K562 (cell line): ENCODE data around the gene ATP2A1. TPM values are rescaled to one million over a fixed set of nuclear protein-coding genes. Genes with fewer than 3 reads are reported as not detected.

Experiments
- ATAC-seq: fragments of 200-7000 bp; cut with Tn5 transposase; 3 replicates; pipeline ENCODE4 v1.9.1; 2020; ENCODE audit warnings: moderate library complexity
- BruUV-seq: library from RNA; stranded (reverse); fragments of 400-500 nt; replicated peaks from 2 replicates; lab custom pipeline; 2021; lab: Mats Ljungman, UMichigan
- CTCF ChIA-PET: fragments of 300-600 bp; formaldehyde crosslinking; extraction: SDS; loops from one replicate; lab custom pipeline; 2021; ENCODE audit warnings: low intra/inter-chr PET ratio; lab: Yijun Ruan, JAX
- POLR2A ChIA-PET: fragments of 300-600, 350-650 bp; sonication (Branson Sonifier 250); formaldehyde crosslinking; extraction: SDS; loops from one replicate; lab custom pipeline; 2021; ENCODE audit warnings: antibody characterized with exemption, inconsistent platforms; lab: Yijun Ruan, JAX
- DNase-seq, 4 experiments: peaks; one replicate each; pipeline versions ENCODE4 v3.0.0 to v3.0.0-alpha.2; 2011 to 2018; ENCODE audit warnings: low spot score in 3 of 4, mixed read lengths in 3 of 4; ENCODE audit errors: extremely low read depth in 1 of 4
- FAIRE-seq: peaks from 2 replicates; lab custom pipeline; 2011; peaks lifted over from hg19 to GRCh38; lab: Jason Lieb, UNC
- H2AFZ ChIP-seq: 2 replicates; pipeline ENCODE4 v1.6.0; 2011; ENCODE audit warnings: low read depth, low read length, control low read depth, inconsistent platforms
- H3K27ac ChIP-seq: fragments of 200-600 bp; 3 replicates; pipeline ENCODE4 v1.8.0; 2011; ENCODE audit warnings: low read depth, mild to moderate bottlenecking, control low read depth, inconsistent platforms, low read length, moderate library complexity, mixed read lengths; ENCODE audit errors: extremely low read depth
- H3K27me3 ChIP-seq, 2 experiments: fragments of 300-600 bp in 1 of 2; 2 replicates in 1 of 2; 3 replicates in 1 of 2; pipeline versions ENCODE4 v1.6.0 to v1.8.0; 2011; ENCODE audit warnings: inconsistent platforms in 2 of 2, low read length in 2 of 2, mild to moderate bottlenecking in 1 of 2, mixed read lengths in 1 of 2, moderate library complexity in 1 of 2; ENCODE audit not compliant: control insufficient read depth in 2 of 2, insufficient read depth in 2 of 2
- H3K36me3 ChIP-seq: fragments of 300-600 bp; 3 replicates; pipeline ENCODE4 v1.8.0; 2011; ENCODE audit warnings: mild to moderate bottlenecking, low read length, inconsistent platforms; ENCODE audit not compliant: control insufficient read depth, insufficient read depth
- H3K4me1 ChIP-seq, 2 experiments: fragments of 200-600 bp in 1 of 2; replicated peaks in 1 of 2; 2 replicates in 1 of 2; 3 replicates in 1 of 2; pipeline versions ENCODE4 v1.5.1 to v1.8.0; 2011; ENCODE audit warnings: inconsistent platforms in 2 of 2, low read length in 2 of 2, mild to moderate bottlenecking in 1 of 2, mixed read lengths in 1 of 2, moderate library complexity in 1 of 2; ENCODE audit not compliant: control insufficient read depth in 2 of 2, insufficient read depth in 2 of 2
- H3K4me2 ChIP-seq: 2 replicates; pipeline ENCODE4 v1.6.1; 2011; ENCODE audit warnings: low read length, control low read depth, inconsistent platforms, mixed read lengths; ENCODE audit not compliant: insufficient read depth
- H3K4me3 ChIP-seq: fragments of 200-600 bp; sonication (generic), shearing (Covaris generic); 2 replicates; pipeline ENCODE4 v1.5.1; 2016; ENCODE audit warnings: control low read depth, inconsistent platforms
- H3K79me2 ChIP-seq: fragments of 200-600 bp; 3 replicates; pipeline ENCODE4 v1.8.0; 2011; ENCODE audit warnings: low read length, inconsistent platforms; ENCODE audit not compliant: control insufficient read depth, insufficient read depth
- H3K9ac ChIP-seq, 2 experiments: 2 replicates each; pipeline versions ENCODE4 v1.6.0 to v1.6.1; 2011; ENCODE audit warnings: low read depth in 2 of 2, low read length in 2 of 2, control low read depth in 1 of 2, inconsistent platforms in 1 of 2, mild to moderate bottlenecking in 1 of 2, mixed read lengths in 1 of 2; ENCODE audit not compliant: insufficient read depth in 1 of 2
- H3K9me1 ChIP-seq: one replicate; pipeline ENCODE4 v1.6.0; 2011; ENCODE audit warnings: inconsistent platforms, mild to moderate bottlenecking, low read length, moderate library complexity; ENCODE audit not compliant: control insufficient read depth, insufficient read depth
- H3K9me3 ChIP-seq: replicated peaks from 2 replicates; pipeline ENCODE4 v1.5.1; 2011; ENCODE audit warnings: low read depth, low read length, inconsistent platforms; ENCODE audit not compliant: control insufficient read depth, insufficient read depth
- H4K20me1 ChIP-seq: replicated peaks from 2 replicates; pipeline ENCODE4 v1.6.1; 2011; ENCODE audit warnings: low read length, inconsistent platforms, mixed read lengths; ENCODE audit not compliant: control insufficient read depth, insufficient read depth
- E2F8 ChIP-seq: fragments of 450-650 bp; IDR thresholded peaks from 2 replicates; pipeline ENCODE4 v1.7.1; 2018; ENCODE audit warnings: mild to moderate bottlenecking, low read depth; ENCODE audit not compliant: partially characterized antibody
- KDM1A ChIP-seq, 2 experiments: fragments of 450-650 bp; IDR thresholded peaks; 2 replicates each; pipeline ENCODE4 v1.6.1; 2016; ENCODE audit warnings: mild to moderate bottlenecking in 2 of 2
- ZBTB17 ChIP-seq: fragments of 450-650 bp; formaldehyde crosslinking; IDR thresholded peaks from 2 replicates; pipeline ENCODE4 v1.4.0; 2020; ENCODE audit warnings: mild to moderate bottlenecking
- ZMIZ1 ChIP-seq, 2 experiments: fragments of 150-350 bp in 1 of 2; IDR thresholded peaks; 2 replicates each; pipeline ENCODE4 v1.6.1; 2012 to 2016; ENCODE audit warnings: low read depth in 2 of 2, low read length in 2 of 2, mild to moderate bottlenecking in 1 of 2, moderate library complexity in 1 of 2
- ZNF121 ChIP-seq: sonication (generic); formaldehyde crosslinking; conservative IDR thresholded peaks from 2 replicates; pipeline ENCODE4 v1.8.0; 2022; ENCODE audit warnings: missing genetic modification reagents
- ZNF830 ChIP-seq: fragments of 250-450 bp; sonication (Bioruptor Pico); IDR thresholded peaks from 2 replicates; pipeline ENCODE4 v1.5.0; 2021; ENCODE audit warnings: mild to moderate bottlenecking
- WGBS: fragments of 100-300 bp; shearing (Covaris generic); methylation state at CpG from one replicate; pipeline ENCODE4 v1.1.6; 2016; ENCODE audit warnings: low coverage, mixed read lengths; ENCODE audit not compliant: insufficient coverage; ENCODE audit errors: missing lambda C conversion rate; 5-methylcytosine and 5-hydroxymethylcytosine counted together
- in situ Hi-C: fragments of 300-500 bp; cut with MboI; formaldehyde crosslinking; loops from 4 replicates; pipeline ENCODE4 v1.15.0; 2018; ENCODE audit warnings: inconsistent platforms, mixed read lengths
- intact Hi-C: fragments of 100-400 bp; cut with micrococcal nuclease; formaldehyde crosslinking; loops from 2 replicates; pipeline ENCODE4 v1.14.2; 2022
- polyA plus RNA-seq, 8 experiments: library from polyadenylated mRNA; depleted of rRNA in 4 of 8; stranded (reverse) in 5 of 8; unstranded in 3 of 8; fragments of >200 nt; fragmentation: Nextera tagmentation in 2 of 8; fragmentation: Illumina TruSeq in 1 of 8; extraction: Ambion mirVana in 2 of 8; extraction: Trizol in 1 of 8; gene quantifications; 2 replicates each; pipeline versions ENCODE4 v1.2.1 to v1.2.3, GENCODE V29; 2011 to 2014; ENCODE audit warnings: inconsistent platforms in 1 of 8, missing spikeins in 1 of 8
- total RNA-seq, 7 experiments: library from RNA; depleted of rRNA in 6 of 7; stranded (reverse); fragments of >200 nt in 6 of 7; fragmentation: Illumina TruSeq in 2 of 7; extraction: Trizol in 2 of 7; gene quantifications; 2 replicates each; pipeline versions ENCODE4 v1.2.1 to v1.2.3, GENCODE V29; 2011 to 2021; ENCODE audit warnings: low replicate concordance in 1 of 7

The ATP2A1 gene
- total and polyA plus RNA-seq, 9 of the 15 experiments (the other 6 are each of a cell fraction or from before 2014, with no cell fraction given) = 0.25 to 2.6 (median 0.65) TPM

GRCh38 chr16:28899882-28900590, 21.7 kb downstream of the ATP2A1 start:
- H4K20me1 ChIP-seq = no peaks in the 10 kb centered on the region
- H3K27me3 ChIP-seq = no peaks in the 10 kb centered on the region
- no peak for ATAC-seq
- H3K4me1 ChIP-seq = peaks cover 0 to 19% of the 10 kb centered on the region in 2 experiments; a peak in 2 of 5 replicates
- no peaks in the 10 kb centered on the region for H3K9me3 ChIP-seq
- no peak overlapping the region for H3K4me2 ChIP-seq
- no peaks in the 10 kb centered on the region for H3K36me3 ChIP-seq
- FAIRE-seq = no peak
- H3K9me1 ChIP-seq = no peaks in the 10 kb centered on the region
- BruUV-seq = no TSS peak
- H3K27ac ChIP-seq = no peak overlapping the region
- WGBS = 64% methylated on average over 8 of the region's 11 CpGs
- CTCF ChIA-PET = no interaction called here
- peak overlapping the region in 1 of 2 experiments; percentile 68; a peak in 1 of 4 replicates for H3K9ac ChIP-seq
- POLR2A ChIA-PET = interaction anchor here (0.6 to 0.9 kb wide), 2 partner anchors 9 to 21 kb away, joined by 3 read pairs; no protein-coding TSS in a partner anchor
- H3K4me3 ChIP-seq = no peak overlapping the region
- in situ Hi-C loops (no loop called here), intact Hi-C loops (no loop called here)
- no peak overlapping the region for H2AFZ ChIP-seq
- H3K79me2 ChIP-seq = no peaks in the 10 kb centered on the region
- DNase-seq = no peak
- TF ChIP-seq ZNF830 (CRISPR knock-in tag) (no peak), ZMIZ1 (IDR thresholded peaks at IDR 0.05; ENCODE audit: low read depth in 2 of 2, low read length in 2 of 2) (no peak), KDM1A (IDR thresholded peaks at IDR 0.05) (no peak), E2F8 (no peak), ZNF121 (peak; percentile 72), ZBTB17 (no peak)
- TF ChIP-seq, all 486 proteins: peak for 1
